CD4-positive, alpha-beta memory T cell (primary cell): ENCODE measurements around the gene LEMD2. TPM values are rescaled to one million over a fixed set of nuclear protein-coding genes. Genes with fewer than 3 reads are reported as not detected.

Source experiments
- CTCF ChIA-PET: fragments of 350-600 bp; sonication (Branson Sonifier 250); formaldehyde crosslinking; loops from one replicate; lab custom pipeline; 2021; ENCODE audit warnings: inconsistent platforms; ENCODE audit not compliant: partially characterized antibody; lab: Charles Lee
- POLR2A ChIA-PET: fragments of 350-600 bp; sonication (Branson Sonifier 250); formaldehyde crosslinking; loops from one replicate; lab custom pipeline; 2021; ENCODE audit not compliant: partially characterized antibody; lab: Charles Lee
- DNase-seq, 5 donors: peaks; one replicate each; pipeline versions ENCODE4 v3.0.0 to v3.0.0-alpha.2; 2020 to 2022; ENCODE audit warnings: mixed read lengths in 1 of 5
- H3K27ac ChIP-seq: one replicate; pipeline ENCODE4 v1.7.0; 2013; ENCODE audit warnings: low read depth, low read length
- H3K27me3 ChIP-seq: 2 replicates; pipeline ENCODE4 v1.7.0; 2013; ENCODE audit warnings: mild to moderate bottlenecking, low read length, moderate library complexity; ENCODE audit not compliant: insufficient read depth
- H3K36me3 ChIP-seq: 2 replicates; pipeline ENCODE4 v1.7.0; 2013; ENCODE audit warnings: mild to moderate bottlenecking, low read length, moderate library complexity; ENCODE audit not compliant: insufficient read depth
- H3K4me1 ChIP-seq: 2 replicates; pipeline ENCODE4 v1.7.0; 2013; ENCODE audit warnings: mild to moderate bottlenecking, low read length, moderate library complexity; ENCODE audit not compliant: insufficient read depth
- H3K4me3 ChIP-seq, 2 donors: one replicate each; pipeline ENCODE4 v1.7.0; 2013; ENCODE audit warnings: low read length in 2 of 2, mild to moderate bottlenecking in 1 of 2
- H3K9me3 ChIP-seq, 2 donors: one replicate each; pipeline ENCODE4 v1.7.0; 2013; ENCODE audit warnings: low read length in 2 of 2, control low read depth in 1 of 2; ENCODE audit not compliant: control insufficient read depth in 1 of 2
- H3K27ac Mint-ChIP-seq, 7 donors: one replicate each; pipeline ENCODE4 v1.8.0; 2020 to 2021; ENCODE audit warnings: mixed read lengths in 7 of 7, mild to moderate bottlenecking in 6 of 7, inconsistent platforms in 3 of 7, moderate library complexity in 3 of 7
- H3K27me3 Mint-ChIP-seq, 2 donors: one replicate each; pipeline ENCODE4 v1.8.0; 2020 to 2021; ENCODE audit warnings: mixed read lengths in 2 of 2
- H3K36me3 Mint-ChIP-seq, 2 donors: one replicate each; pipeline ENCODE4 v1.8.0; 2020 to 2021; ENCODE audit warnings: mixed read lengths in 2 of 2, inconsistent platforms in 1 of 2, mild to moderate bottlenecking in 1 of 2
- H3K4me1 Mint-ChIP-seq, 4 donors: one replicate each; pipeline ENCODE4 v1.8.0; 2020 to 2021; ENCODE audit warnings: mixed read lengths in 4 of 4, mild to moderate bottlenecking in 1 of 4
- H3K4me3 Mint-ChIP-seq, 8 donors: one replicate each; pipeline ENCODE4 v1.8.0; 2020 to 2021; ENCODE audit warnings: mixed read lengths in 8 of 8, mild to moderate bottlenecking in 7 of 8, moderate library complexity in 6 of 8, inconsistent platforms in 3 of 8
- H3K9me3 Mint-ChIP-seq, 8 donors: one replicate each; pipeline ENCODE4 v1.8.0; 2020 to 2021; ENCODE audit warnings: mixed read lengths in 8 of 8, mild to moderate bottlenecking in 5 of 8, inconsistent platforms in 3 of 8, moderate library complexity in 1 of 8
- intact Hi-C: fragments of 100-400 bp; cut with micrococcal nuclease; formaldehyde crosslinking; loops from one replicate; pipeline ENCODE4 v1.15.1; 2023
- polyA plus RNA-seq, 2 donors: library from polyadenylated mRNA; unstranded; fragments of 300-500 nt; fragmentation: Illumina TruSeq; gene quantifications; one replicate each; pipeline ENCODE4 v1.2.3, GENCODE V29; 2021
- total RNA-seq, 2 experiments: library from RNA; stranded (reverse); gene quantifications; one replicate each; pipeline ENCODE4 v1.2.3, GENCODE V29; 2021

The LEMD2 gene
- total and polyA plus RNA-seq, 4 experiments from 2014 or later = 13.5 to 126 (median 80.1) TPM

- peaks cover 0 to 1% (median 0%) of the 10 kb centered on the region in 8 donors for H3K9me3 Mint-ChIP-seq
- intact Hi-C loops = no loop called here
- H3K27ac ChIP-seq = no peak overlapping the region
- no peak for DNase-seq
- H3K4me1 Mint-ChIP-seq = peaks cover 8 to 15% (median 11%) of the 10 kb centered on the region in 4 donors
- H3K27me3 Mint-ChIP-seq = peaks cover 7 to 10% of the 10 kb centered on the region in 2 donors
- no peaks in the 10 kb centered on the region for H3K36me3 ChIP-seq
- H3K4me1 ChIP-seq = peaks cover 11% of the 10 kb centered on the region
- no peak overlapping the region for H3K27ac Mint-ChIP-seq
- no peak overlapping the region for H3K4me3 Mint-ChIP-seq
- H3K9me3 ChIP-seq = no peaks in the 10 kb centered on the region
- no peaks in the 10 kb centered on the region for H3K36me3 Mint-ChIP-seq
- peaks cover 7% of the 10 kb centered on the region for H3K27me3 ChIP-seq
- ChIA-PET CTCF (interaction anchor here (1.5 to 1.7 kb wide), 3 partner anchors 11 to 137 kb away, joined by 3 to 8 read pairs (median 6); partner anchors contain the start of gene UQCC2), POLR2A (no interaction called here)
- H3K4me3 ChIP-seq = no peak overlapping the region
Observed at GRCh38 chr6:33722103-33722623, 66.8 kb downstream of the LEMD2 start.

- H3K27ac ChIP-seq = no peak overlapping the region
- Mint-ChIP-seq H3K4me3 (no peak overlapping the region), H3K27me3 (peaks cover 7 to 8% of the 10 kb centered on the region in 2 donors), H3K4me1 (peaks cover 8 to 15% (median 11%) of the 10 kb centered on the region in 4 donors), H3K9me3 (no peaks in the 10 kb centered on the region), H3K27ac (no peak overlapping the region), H3K36me3 (no peaks in the 10 kb centered on the region)
- intact Hi-C loops = no loop called here
- DNase-seq = no peak
- no peak overlapping the region for H3K4me3 ChIP-seq
- no peaks in the 10 kb centered on the region for H3K9me3 ChIP-seq
- H3K4me1 ChIP-seq = peaks cover 11% of the 10 kb centered on the region
- ChIA-PET POLR2A (interaction anchor here (1.0 kb wide), 1 partner anchor 10 kb away, joined by 4 read pairs; the partner anchor contains the start of gene UQCC2), CTCF (interaction anchor here (0.7 to 1.7 kb wide), 3 partner anchors 10 to 136 kb away, joined by 3 to 6 read pairs (median 3); partner anchors contain the start of gene UQCC2)
- H3K36me3 ChIP-seq = no peaks in the 10 kb centered on the region
- peaks cover 7% of the 10 kb centered on the region for H3K27me3 ChIP-seq
Observed at GRCh38 chr6:33721508-33721907, 67.4 kb downstream of the LEMD2 start.

Other genes with a start within 250 kb of the LEMD2 start
- gene BAK1, start 208.9 kb downstream of the LEMD2 start, total RNA-seq = 10 to 100 TPM; 26.2 to 27.2 TPM
- 10 to 100 TPM; 28.1 to 41.6 TPM for gene BAK1, start 208.9 kb downstream of the LEMD2 start, polyA plus RNA-seq
- gene ITPR3, start 167.8 kb downstream of the LEMD2 start, total RNA-seq = 10 to 100 TPM; 71.2 to 72.4 TPM
- gene ITPR3, start 167.8 kb downstream of the LEMD2 start, polyA plus RNA-seq = 1 to 10 TPM in 1 of 2 donors, under 1 TPM in 1; 0.55 to 8.1 TPM
- gene UQCC2, start 77.4 kb downstream of the LEMD2 start, total RNA-seq = 10 to 100 TPM; 22.8 to 24.8 TPM
- 10 to 100 TPM; 44.4 to 57.9 TPM for gene UQCC2, start 77.4 kb downstream of the LEMD2 start, polyA plus RNA-seq
- gene IP6K3, start 42.2 kb downstream of the LEMD2 start, total RNA-seq = not detected
- gene IP6K3, start 42.2 kb downstream of the LEMD2 start, polyA plus RNA-seq = not detected
- gene MLN, start 14.9 kb upstream of the LEMD2 start, total RNA-seq = not detected
- not detected for gene MLN, start 14.9 kb upstream of the LEMD2 start, polyA plus RNA-seq